ENCODE results near the gene TRIM34. TPM values are rescaled to one million over a fixed set of nuclear protein-coding genes. Genes with fewer than 3 reads are reported as not detected.
A peak's percentile ranks its signal among the peaks of the same experiment; 100 is the strongest.

TRIM34 gene
- total and polyA plus RNA-seq, 2 of the 4 experiments (the other 2 are of a cell fraction): 6.1 to 8.6 TPM

- H3K4me2 ChIP-seq (ENCODE audit: low read depth, low read length): peak within 1 kb of the TSS; percentile 99
- H3K79me1 ChIP-seq (ENCODE audit: low read depth in 1 of 2, low read length in 2 of 2): peaks cover 20 to 34% of the 10 kb centered on the region in 2 experiments; a peak in 3 of 4 replicates
- H3K9ac ChIP-seq (ENCODE audit: low read depth, low read length): peak within 1 kb of the TSS; percentile 86
- H3K9me1 ChIP-seq (ENCODE audit: insufficient read depth, low read length): no peaks in the 10 kb centered on the region; the same call in 1 of the 2 replicates
- peak within 1 kb of the TSS; percentile 78 for H2BK120ac ChIP-seq (ENCODE audit: low read depth, low read length)
- H2AK9ac ChIP-seq (replicated peaks; ENCODE audit: low read depth, low read length, poor library complexity): peak within 1 kb of the TSS; percentile 93
- H3K27me3 ChIP-seq (ENCODE audit: control insufficient read depth, insufficient read depth, low read length): no peaks in the 10 kb centered on the region
- intact Hi-C loops (cut with micrococcal nuclease): loop anchor here (1.0 to 10.0 kb wide), 5 partner anchors 64 to 320 kb away; partner anchors contain the start of gene OR52N2
- peak within 1 kb of the TSS; percentile 45 for H2BK20ac ChIP-seq (ENCODE audit: low read depth, low read length)
- peak within 1 kb of the TSS; percentile 76; the same call in 1 of the 2 replicates for H4K5ac ChIP-seq (ENCODE audit: low read depth, low read length)
- CTCF ChIA-PET: interaction anchor here (0.6 to 2.0 kb wide), 4 partner anchors 10 to 769 kb away, joined by 3 to 12 read pairs (median 4); no protein-coding TSS in a partner anchor
- no peaks in the 10 kb centered on the region for H4K20me1 ChIP-seq (ENCODE audit: insufficient read depth, low read length)
- DNase-seq: peak; percentile 99
- peak within 1 kb of the TSS; percentile 85 for H2AFZ ChIP-seq (replicated peaks; ENCODE audit: low read length, poor library complexity)
- POLR2A ChIA-PET (ENCODE audit: unreplicated experiment): interaction anchor here (0.6 kb wide), 1 partner anchor 36 kb away, joined by 3 read pairs; no protein-coding TSS in a partner anchor
- H3K27ac ChIP-seq (ENCODE audit: insufficient read depth, low read length): peak within 1 kb of the TSS; percentile 67
- BruUV-seq (replicated peaks): TSS peak; percentile 90
- dilution Hi-C loops (cut with HindIII; ENCODE audit: low sequenced_read_pairs, unreplicated experiment): no loop called here
- peaks cover 4% of the 10 kb centered on the region for H3K36me3 ChIP-seq (ENCODE audit: control insufficient read depth, insufficient read depth, low read length)
- in situ Hi-C loops (cut with MboI; ENCODE audit: low sequenced_read_pairs): loop anchor here (5.0 to 25.0 kb wide), 2 partner anchors 63 to 677 kb away; no protein-coding TSS in a partner anchor
- peak within 1 kb of the TSS; percentile 92 for H3K14ac ChIP-seq (replicated peaks; ENCODE audit: low read depth, low read length)
- ATAC-seq (ENCODE audit: low read depth): peak; percentile 95
- H3K4ac ChIP-seq (ENCODE audit: low read depth, low read length): peak within 1 kb of the TSS; percentile 79
- peak within 1 kb of the TSS; percentile 90 for H3K23ac ChIP-seq (ENCODE audit: low read depth, low read length)
- peak within 1 kb of the TSS; percentile 96 for H3K56ac ChIP-seq (ENCODE audit: extremely low read depth, insufficient read depth, low read length)
- peak within 1 kb of the TSS; percentile 95 for H2AK5ac ChIP-seq (ENCODE audit: low read depth, low read length)
- H3K18ac ChIP-seq (ENCODE audit: low read depth, low read length): peak within 1 kb of the TSS; percentile 79
- H3K9me3 ChIP-seq (ENCODE audit: control insufficient read depth, insufficient read depth, low read length): no peaks in the 10 kb centered on the region
- peak within 1 kb of the TSS; percentile 11 to 89 for H4K8ac ChIP-seq (ENCODE audit: low read depth in 2 of 2, low read length in 2 of 2)
- no peaks in the 10 kb centered on the region for H3K4me1 ChIP-seq (ENCODE audit: control insufficient read depth, insufficient read depth, low read length)
- H4K91ac ChIP-seq (ENCODE audit: insufficient read depth, low read depth, low read length): peak within 1 kb of the TSS; percentile 93
- peak within 1 kb of the TSS; percentile 94 for H2BK5ac ChIP-seq (ENCODE audit: low read depth, low read length, poor library complexity, severe bottlenecking)
- peak within 1 kb of the TSS; percentile 56 for H3K4me3 ChIP-seq (ENCODE audit: insufficient read depth, low read depth, low read length)
- peak within 1 kb of the TSS; percentile 95; the same call in 2 of the 3 replicates for H2BK15ac ChIP-seq (ENCODE audit: low read depth, low read length)
- WGBS, 2 experiments (ENCODE audit: extremely low coverage in 2 of 2, insufficient read length in 1 of 2): 8% methylated on average over 2 of the region's 13 CpGs; no CpG with 5 or more reads in 1 of the 2 experiments
- no peak for TF ChIP-seq USF2 (IDR thresholded peaks at IDR 0.05; ENCODE audit: low read depth, low read length)
- no peak for TF ChIP-seq MAZ (IDR thresholded peaks at IDR 0.05; ENCODE audit: borderline replicate concordance, low read depth, low read length)
- peak; percentile 37; the same call in 1 of the 2 replicates for TF ChIP-seq CEBPB (IDR thresholded peaks at IDR 0.05; ENCODE audit: low read depth, low read length)
- peak; percentile 46 for TF ChIP-seq RAD21 (IDR thresholded peaks at IDR 0.05; ENCODE audit: low read length)
- TF ChIP-seq SMC3 (IDR thresholded peaks at IDR 0.05; ENCODE audit: low read depth, low read length): peak; percentile 31; the same call in 1 of the 2 replicates
- TF ChIP-seq ELK1 (IDR thresholded peaks at IDR 0.05; ENCODE audit: borderline replicate concordance, low read depth, low read length): no peak
- peak; percentile 58 for TF ChIP-seq CTCF (conservative IDR thresholded peaks at IDR 0.05; ENCODE audit: low read depth, low read length)
- peak; percentile 54; the same call in 1 of the 2 replicates for TF ChIP-seq FOS (IDR thresholded peaks at IDR 0.05; ENCODE audit: low read depth, low read length)
- peak; percentile 12; the same call in 1 of the 2 replicates for TF ChIP-seq MXI1 (IDR thresholded peaks at IDR 0.05; ENCODE audit: borderline replicate concordance, low read depth, low read length)
- peak; percentile 95 for TF ChIP-seq POLR2A (IDR thresholded peaks at IDR 0.05; ENCODE audit: low read depth, low read length)
- TF ChIP-seq NFE2L2 (IDR thresholded peaks at IDR 0.05; ENCODE audit: low read depth, low read length): no peak
- no peak for TF ChIP-seq RFX5 (IDR thresholded peaks at IDR 0.05; ENCODE audit: low read depth, low read length)
- TF ChIP-seq BHLHE40 (IDR thresholded peaks at IDR 0.05; ENCODE audit: low read depth, low read length): peak; percentile 55
Observed at GRCh38 chr11:5684646-5685362, 60.0 kb downstream of the TRIM34 start, which contains the start of gene TRIM5. TSS of gene TRIM5 (minus strand) at chr11:5685074. CDS start at chr11:5680177, 4,897 bp downstream.
